Measurements from ENCODE around the gene PHF11. TPM values are rescaled to one million over a fixed set of nuclear protein-coding genes. Genes with fewer than 3 reads are reported as not detected.

The PHF11 gene
- total RNA-seq, 2 experiments from 2014 or later = 29.9 to 59.8 TPM

- BruUV-seq (replicated peaks) = no TSS peak
- Histone ChIP-seq H3K27ac (ENCODE audit: low read depth, low read length, poor library complexity, severe bottlenecking) (no peak overlapping the region), H3K4me2 (ENCODE audit: low read length) (no peak overlapping the region), H3K9me3 (ENCODE audit: low read length) (peaks cover 25% of the 10 kb centered on the region), H4K20me1 (ENCODE audit: insufficient read depth, low read length) (no peaks in the 10 kb centered on the region), H3K79me2 (ENCODE audit: insufficient read depth, low read depth, low read length) (peaks cover 16% of the 10 kb centered on the region; the same call in 1 of the 2 replicates), H2AFZ (ENCODE audit: low read length) (no peak overlapping the region), H3K9me2 (ENCODE audit: insufficient read depth, low read length) (no peaks in the 10 kb centered on the region), H3K4me1 (ENCODE audit: insufficient read depth, low read length, poor library complexity, severe bottlenecking) (peaks cover 13% of the 10 kb centered on the region), H3K36me3 (ENCODE audit: insufficient read depth, low read length) (peaks cover 80% of the 10 kb centered on the region), H3K4me3 (ENCODE audit: low read depth, low read length, poor library complexity, severe bottlenecking) (no peak overlapping the region)
- POLR2A ChIA-PET = interaction anchor here (0.7 to 1.9 kb wide), 11 partner anchors 8 to 118 kb away, joined by 3 to 13 read pairs (median 3); partner anchors contain the start of genes CAB39L and SETDB2
- no peak for DNase-seq (ENCODE audit: low spot score)
- intact Hi-C loops (cut with micrococcal nuclease; ENCODE audit: unreplicated experiment) = no loop called here
- TF ChIP-seq EZH2phosphoT487 (IDR thresholded peaks at IDR 0.05; ENCODE audit: borderline replicate concordance, low read depth, low read length) = no peak
- no peak for TF ChIP-seq CTCF (conservative IDR thresholded peaks at IDR 0.05; ENCODE audit: low read length)
- CTCF ChIA-PET (ENCODE audit: unreplicated experiment) = no interaction called here
Observed at GRCh38 chr13:49459580-49459979, 36.2 kb upstream of the PHF11 start.

- H3K9me2 ChIP-seq (ENCODE audit: insufficient read depth, low read length) = no peaks in the 10 kb centered on the region
- intact Hi-C loops (cut with micrococcal nuclease; ENCODE audit: unreplicated experiment) = no loop called here
- no peak for DNase-seq (ENCODE audit: low spot score)
- CTCF ChIA-PET (ENCODE audit: unreplicated experiment) = no interaction called here
- TF ChIP-seq CTCF (conservative IDR thresholded peaks at IDR 0.05; ENCODE audit: low read length) = no peak
- TF ChIP-seq EZH2phosphoT487 (IDR thresholded peaks at IDR 0.05; ENCODE audit: borderline replicate concordance, low read depth, low read length) = no peak
- no peak overlapping the region for H3K4me2 ChIP-seq (ENCODE audit: low read length)
- no peaks in the 10 kb centered on the region for H4K20me1 ChIP-seq (ENCODE audit: insufficient read depth, low read length)
- H3K4me3 ChIP-seq (ENCODE audit: low read depth, low read length, poor library complexity, severe bottlenecking) = no peak overlapping the region
- no TSS peak for BruUV-seq (replicated peaks)
- peaks cover 25% of the 10 kb centered on the region for H3K9me3 ChIP-seq (ENCODE audit: low read length)
- POLR2A ChIA-PET = no interaction called here
- H3K36me3 ChIP-seq (ENCODE audit: insufficient read depth, low read length) = peaks cover 95% of the 10 kb centered on the region
- no peak overlapping the region for H2AFZ ChIP-seq (ENCODE audit: low read length)
- H3K4me1 ChIP-seq (ENCODE audit: insufficient read depth, low read length, poor library complexity, severe bottlenecking) = no peaks in the 10 kb centered on the region
- H3K27ac ChIP-seq (ENCODE audit: low read depth, low read length, poor library complexity, severe bottlenecking) = no peak overlapping the region
- H3K79me2 ChIP-seq (ENCODE audit: insufficient read depth, low read depth, low read length) = no peaks in the 10 kb centered on the region
Observed at GRCh38 chr13:49464085-49464484, 31.7 kb upstream of the PHF11 start.

DNA sequence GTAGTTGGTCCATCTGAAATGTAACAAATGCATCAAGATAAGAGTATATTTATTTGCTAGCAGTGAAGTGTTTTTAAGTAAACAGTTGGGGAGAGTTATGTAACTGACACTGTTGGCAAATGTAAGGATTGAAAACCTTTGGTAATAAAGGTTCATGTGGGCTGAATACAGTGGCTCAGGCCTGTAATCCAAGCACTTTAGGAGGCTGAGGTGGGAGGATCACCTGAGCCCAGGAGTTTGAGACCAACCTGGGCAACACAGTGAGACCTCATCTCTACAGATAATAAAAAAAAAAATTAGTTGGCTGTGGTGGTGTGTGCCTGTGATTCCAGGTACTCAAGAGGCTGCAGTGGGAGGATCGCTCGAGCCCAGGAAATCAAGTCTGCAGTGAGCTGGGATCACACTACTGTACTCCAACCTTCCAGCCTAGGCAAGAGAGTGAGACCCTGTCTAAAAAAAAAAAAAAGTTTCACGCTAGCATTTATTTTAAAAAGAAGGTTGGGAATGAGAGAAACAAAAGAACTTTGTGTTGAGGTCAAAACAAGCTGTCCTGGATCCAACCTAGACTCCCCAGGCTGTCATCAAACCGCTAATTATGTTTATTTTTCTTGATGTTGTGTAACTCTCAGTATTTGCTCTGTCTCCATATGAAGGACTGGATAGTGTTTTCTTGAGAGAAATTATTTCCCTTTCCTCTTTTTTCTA, 31.0 kb upstream of the PHF11 start:
- Histone ChIP-seq H3K4me1 (ENCODE audit: insufficient read depth, low read length, poor library complexity, severe bottlenecking) (no peaks in the 10 kb centered on the region), H3K4me3 (ENCODE audit: low read depth, low read length, poor library complexity, severe bottlenecking) (no peak overlapping the region), H4K20me1 (ENCODE audit: insufficient read depth, low read length) (no peaks in the 10 kb centered on the region), H3K4me2 (ENCODE audit: low read length) (no peak overlapping the region), H2AFZ (ENCODE audit: low read length) (no peak overlapping the region), H3K9me3 (ENCODE audit: low read length) (peaks cover 25% of the 10 kb centered on the region), H3K36me3 (ENCODE audit: insufficient read depth, low read length) (peaks cover 98% of the 10 kb centered on the region), H3K27ac (ENCODE audit: low read depth, low read length, poor library complexity, severe bottlenecking) (no peak overlapping the region), H3K79me2 (ENCODE audit: insufficient read depth, low read depth, low read length) (no peaks in the 10 kb centered on the region), H3K9me2 (ENCODE audit: insufficient read depth, low read length) (no peaks in the 10 kb centered on the region)
- intact Hi-C loops (cut with micrococcal nuclease; ENCODE audit: unreplicated experiment) = no loop called here
- ChIA-PET CTCF (ENCODE audit: unreplicated experiment) (no interaction called here), POLR2A (interaction anchor here (0.7 to 1.7 kb wide), 3 partner anchors 9 to 213 kb away, joined by 3 to 6 read pairs (median 5); no protein-coding TSS in a partner anchor)
- no peak for DNase-seq (ENCODE audit: low spot score)
- no TSS peak for BruUV-seq (replicated peaks)
- TF ChIP-seq EZH2phosphoT487 (IDR thresholded peaks at IDR 0.05; ENCODE audit: borderline replicate concordance, low read depth, low read length) (no peak), CTCF (conservative IDR thresholded peaks at IDR 0.05; ENCODE audit: low read length) (no peak)

All from OCI-LY7 (cell line).